NCI-H187 (cell line): ENCODE measurements around the gene SDSL.

Experiments used
- DNase-seq, 2 experiments: peaks; one replicate each; lab custom pipeline; 2025; lab: John Stamatoyannopoulos, UW

SDSL gene

GRCh38 chr12:113422030-113422885 is at the start of gene SDSL:
Gene SDSL (plus strand): TSS chr12:113422380. CDS start chr12:113427983, 5,603 bp downstream.
- no peak for DNase-seq

- no peak for DNase-seq
Measured at GRCh38 chr12:113373440-113373839, 48.7 kb upstream of the SDSL start.

- no peak for DNase-seq
Measured at GRCh38 chr12:113373969-113374368, 48.2 kb upstream of the SDSL start.

- no peak for DNase-seq
Measured at GRCh38 chr12:113374823-113375428, 47.3 kb upstream of the SDSL start.

- no peak for DNase-seq
Measured at GRCh38 chr12:113378291-113378690, 43.9 kb upstream of the SDSL start.

- DNase-seq = no peak
Measured at GRCh38 chr12:113381220-113381619, 41.0 kb upstream of the SDSL start.

- DNase-seq = no peak
Measured at GRCh38 chr12:113382206-113382605, 40.0 kb upstream of the SDSL start.

- DNase-seq = no peak
Measured at GRCh38 chr12:113384778-113385177, 37.4 kb upstream of the SDSL start.

GRCh38 chr12:113385282-113385882 is 36.8 kb upstream of the SDSL start:
- no peak for DNase-seq

- DNase-seq = no peak
Measured at GRCh38 chr12:113386866-113387566, 35.2 kb upstream of the SDSL start.

GRCh38 chr12:113387631-113388030 is 34.5 kb upstream of the SDSL start:
- DNase-seq = no peak

- no peak for DNase-seq
Measured at GRCh38 chr12:113388351-113388750, 33.8 kb upstream of the SDSL start.

GRCh38 chr12:113390064-113391043 is 31.8 kb upstream of the SDSL start:
- no peak for DNase-seq

- DNase-seq = no peak
Measured at GRCh38 chr12:113391145-113391544, 31.0 kb upstream of the SDSL start.

- DNase-seq = no peak
Measured at GRCh38 chr12:113391650-113392337, 30.4 kb upstream of the SDSL start.

- no peak for DNase-seq
Measured at GRCh38 chr12:113392520-113392919, 29.7 kb upstream of the SDSL start.

GRCh38 chr12:113392988-113393579 is 29.1 kb upstream of the SDSL start:
- DNase-seq = no peak

GRCh38 chr12:113393749-113394148 is 28.4 kb upstream of the SDSL start:
- no peak for DNase-seq

- no peak for DNase-seq
Measured at GRCh38 chr12:113395119-113395518, 27.1 kb upstream of the SDSL start.

- no peak for DNase-seq
Measured at GRCh38 chr12:113396200-113396599, 26.0 kb upstream of the SDSL start.
